ENCODE measurements around the gene HDHD2.

HDHD2 gene

DNA sequence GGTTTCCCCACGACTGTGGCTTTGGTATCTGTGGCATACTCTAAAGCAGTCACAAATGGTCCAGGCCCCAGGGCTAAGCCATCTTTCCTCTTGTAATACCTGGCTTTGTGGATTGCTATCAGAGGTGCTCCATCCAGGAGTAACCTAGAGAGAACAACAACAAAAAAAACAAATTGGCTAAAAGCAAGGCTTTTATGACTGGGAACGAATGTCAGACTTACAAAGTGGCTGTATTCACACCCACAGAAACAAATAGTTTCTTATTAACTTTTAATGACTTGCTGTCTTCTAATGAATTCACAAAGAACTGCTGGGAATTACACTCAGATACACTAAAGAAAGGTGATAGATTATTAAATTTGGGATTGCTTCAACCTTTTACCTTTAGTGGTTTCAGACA is 35.1 kb downstream of the HDHD2 start:
- H3K9ac ChIP-seq (ENCODE audit: insufficient read length, low read depth) = no peak overlapping the region
- H3K9me3 ChIP-seq (ENCODE audit: insufficient read depth, low read length) = no peaks in the 10 kb centered on the region
- no peaks in the 10 kb centered on the region for H3K27me3 ChIP-seq (ENCODE audit: insufficient read depth, insufficient read length)
- DNase-seq (ENCODE audit: low read depth, low spot score) = no peak
- peaks cover 29% of the 10 kb centered on the region for H3K36me3 ChIP-seq (ENCODE audit: insufficient read depth, insufficient read length, low read length)
- TF ChIP-seq YY1 (IDR thresholded peaks at IDR 0.05; ENCODE audit: insufficient read depth, insufficient read length) = no peak
- TF ChIP-seq SUZ12 (IDR thresholded peaks at IDR 0.05; ENCODE audit: extremely low read depth, insufficient read depth, insufficient read length) = no peak
- no peak for TF ChIP-seq ZNF274 (IDR thresholded peaks at IDR 0.05; ENCODE audit: low read depth, low read length)
- H3K4me1 ChIP-seq (ENCODE audit: insufficient read depth, insufficient read length) = no peaks in the 10 kb centered on the region
- no peak overlapping the region for H3K4me3 ChIP-seq (ENCODE audit: insufficient read length, low read depth)

DNA sequence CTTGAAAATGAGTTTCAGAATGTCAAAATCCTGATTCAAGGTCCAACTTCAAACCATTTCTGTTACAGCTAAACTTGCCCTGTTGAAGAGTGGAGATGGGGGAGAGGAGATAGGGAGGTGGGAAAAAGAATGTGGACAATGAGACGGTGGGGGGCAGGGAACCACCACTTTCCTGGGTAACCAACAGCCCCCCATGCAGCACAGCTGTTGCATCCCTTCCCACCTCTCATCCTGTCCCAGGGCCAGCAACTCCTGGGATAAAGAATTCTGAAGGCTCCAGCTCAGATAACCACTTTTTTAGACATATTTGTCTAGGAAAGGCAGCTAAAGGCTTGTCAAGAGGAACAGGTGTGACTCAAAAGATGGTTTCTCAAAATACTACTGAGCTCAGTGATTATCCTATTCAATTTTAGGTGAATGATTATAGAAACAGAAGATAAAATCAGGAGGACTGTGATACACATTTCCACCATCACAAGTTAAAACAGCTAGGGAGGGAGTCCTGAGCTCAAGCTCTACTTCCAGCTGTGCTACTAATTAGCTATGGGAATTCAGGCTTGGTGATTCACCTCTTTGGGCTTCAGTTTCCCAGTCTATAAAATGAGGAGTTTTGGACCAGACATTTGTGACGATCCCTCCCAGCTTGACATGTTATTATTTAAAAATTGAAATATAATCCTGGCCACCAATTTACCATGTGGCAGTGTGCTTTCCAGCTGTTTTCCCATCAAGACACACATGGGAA is 36.3 kb downstream of the HDHD2 start:
- TF ChIP-seq ZNF274 (IDR thresholded peaks at IDR 0.05; ENCODE audit: low read depth, low read length) = no peak
- Histone ChIP-seq H3K36me3 (ENCODE audit: insufficient read depth, insufficient read length, low read length) (peaks cover 35% of the 10 kb centered on the region), H3K4me3 (ENCODE audit: insufficient read length, low read depth) (no peak overlapping the region), H3K9me3 (ENCODE audit: insufficient read depth, low read length) (no peaks in the 10 kb centered on the region), H3K9ac (ENCODE audit: insufficient read length, low read depth) (no peak overlapping the region), H3K27me3 (ENCODE audit: insufficient read depth, insufficient read length) (no peaks in the 10 kb centered on the region), H3K4me1 (ENCODE audit: insufficient read depth, insufficient read length) (no peaks in the 10 kb centered on the region)
- DNase-seq (ENCODE audit: low read depth, low spot score) = peak; percentile 13

DNA sequence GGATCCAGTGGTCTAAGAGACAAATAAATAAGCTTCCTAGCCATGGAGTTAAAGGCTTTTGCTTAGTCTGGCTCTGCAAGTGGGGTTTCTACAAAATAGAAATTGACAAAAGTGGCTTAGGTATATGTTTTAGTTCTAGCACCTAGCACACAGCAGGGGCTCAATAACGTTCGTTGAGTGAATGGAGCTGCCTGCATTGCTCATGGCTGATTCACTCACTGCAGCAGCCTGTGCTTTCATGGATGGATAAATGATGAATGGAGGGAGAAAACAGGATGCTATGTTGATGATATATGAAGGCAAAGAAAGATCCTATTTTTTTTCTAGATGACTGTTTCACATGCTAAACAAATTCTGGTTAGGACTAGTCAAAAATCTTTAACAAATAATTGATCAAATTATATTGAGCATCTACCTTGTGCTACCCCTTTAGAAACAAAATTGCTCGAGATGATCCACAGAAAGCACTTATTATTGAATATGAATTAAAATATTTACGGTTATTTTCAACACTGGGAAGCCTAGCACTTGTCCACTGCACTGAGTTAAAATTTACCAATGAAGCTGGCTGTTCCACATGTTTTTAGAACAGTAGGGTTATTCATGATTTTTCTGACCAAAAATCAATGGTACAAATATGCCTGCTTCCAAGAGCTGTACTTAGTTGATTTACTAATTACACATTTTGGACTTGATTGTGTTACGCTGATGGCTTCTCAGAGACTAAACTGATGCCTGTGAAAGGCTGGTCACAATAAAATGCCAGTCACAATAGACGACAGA is 39.6 kb downstream of the HDHD2 start:
- no peak overlapping the region for H3K4me3 ChIP-seq (ENCODE audit: insufficient read length, low read depth)
- no peaks in the 10 kb centered on the region for H3K9me3 ChIP-seq (ENCODE audit: insufficient read depth, low read length)
- DNase-seq (ENCODE audit: low read depth, low spot score) = no peak
- H3K27me3 ChIP-seq (ENCODE audit: insufficient read depth, insufficient read length) = no peaks in the 10 kb centered on the region
- peaks cover 53% of the 10 kb centered on the region for H3K36me3 ChIP-seq (ENCODE audit: insufficient read depth, insufficient read length, low read length)
- no peaks in the 10 kb centered on the region for H3K4me1 ChIP-seq (ENCODE audit: insufficient read depth, insufficient read length)
- TF ChIP-seq YY1 (IDR thresholded peaks at IDR 0.05; ENCODE audit: insufficient read depth, insufficient read length) (no peak), SUZ12 (IDR thresholded peaks at IDR 0.05; ENCODE audit: extremely low read depth, insufficient read depth, insufficient read length) (no peak), ZNF274 (IDR thresholded peaks at IDR 0.05; ENCODE audit: low read depth, low read length) (no peak)
- H3K9ac ChIP-seq (ENCODE audit: insufficient read length, low read depth) = no peak overlapping the region

DNA sequence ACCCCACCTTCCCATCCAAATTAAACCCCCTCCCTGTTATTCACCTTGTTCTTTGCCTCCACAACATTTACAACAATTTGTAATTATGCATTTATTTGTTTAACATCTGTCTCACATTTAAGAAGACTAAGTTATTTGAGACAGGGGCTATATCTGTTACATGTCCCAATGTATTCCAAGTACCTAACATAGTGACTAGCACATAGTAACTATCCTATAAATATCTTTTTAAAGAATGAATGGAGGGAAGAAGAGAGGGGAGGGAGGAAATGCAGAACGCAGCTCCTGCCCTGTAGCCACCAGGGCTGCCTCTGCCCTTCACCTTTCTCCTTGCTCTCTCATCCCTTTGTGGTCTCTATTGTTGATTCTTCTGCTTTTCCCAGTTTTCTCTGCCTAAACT is 40.6 kb downstream of the HDHD2 start:
- no peaks in the 10 kb centered on the region for H3K9me3 ChIP-seq (ENCODE audit: insufficient read depth, low read length)
- no peaks in the 10 kb centered on the region for H3K4me1 ChIP-seq (ENCODE audit: insufficient read depth, insufficient read length)
- TF ChIP-seq ZNF274 (IDR thresholded peaks at IDR 0.05; ENCODE audit: low read depth, low read length) = no peak
- no peak for TF ChIP-seq SUZ12 (IDR thresholded peaks at IDR 0.05; ENCODE audit: extremely low read depth, insufficient read depth, insufficient read length)
- TF ChIP-seq YY1 (IDR thresholded peaks at IDR 0.05; ENCODE audit: insufficient read depth, insufficient read length) = no peak
- H3K36me3 ChIP-seq (ENCODE audit: insufficient read depth, insufficient read length, low read length) = peaks cover 56% of the 10 kb centered on the region
- no peak overlapping the region for H3K4me3 ChIP-seq (ENCODE audit: insufficient read length, low read depth)
- no peak overlapping the region for H3K9ac ChIP-seq (ENCODE audit: insufficient read length, low read depth)
- H3K27me3 ChIP-seq (ENCODE audit: insufficient read depth, insufficient read length) = no peaks in the 10 kb centered on the region
- no peak for DNase-seq (ENCODE audit: low read depth, low spot score)

DNA sequence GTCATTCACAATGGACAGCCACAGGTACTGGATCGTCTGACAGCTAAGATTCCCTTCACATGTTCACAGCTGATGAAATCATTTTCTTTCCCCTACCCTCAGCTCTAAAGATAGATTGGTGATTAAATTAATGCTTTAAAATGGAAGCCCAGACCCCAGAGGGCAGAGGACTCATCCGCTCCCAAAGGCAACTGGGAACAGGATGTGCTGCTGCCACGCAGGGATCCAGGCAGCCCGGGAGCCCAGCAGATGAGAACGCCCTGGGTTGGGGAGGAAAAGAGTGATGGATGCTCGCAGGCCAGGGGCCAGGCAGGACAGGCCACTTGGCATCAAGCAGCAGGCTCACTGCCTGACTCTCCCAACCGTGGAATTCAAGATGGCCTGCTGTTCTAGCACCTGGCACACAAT is 41.3 kb downstream of the HDHD2 start:
- no peak for TF ChIP-seq SUZ12 (IDR thresholded peaks at IDR 0.05; ENCODE audit: extremely low read depth, insufficient read depth, insufficient read length)
- TF ChIP-seq ZNF274 (IDR thresholded peaks at IDR 0.05; ENCODE audit: low read depth, low read length) = no peak
- TF ChIP-seq YY1 (IDR thresholded peaks at IDR 0.05; ENCODE audit: insufficient read depth, insufficient read length) = no peak
- no peaks in the 10 kb centered on the region for H3K27me3 ChIP-seq (ENCODE audit: insufficient read depth, insufficient read length)
- H3K4me3 ChIP-seq (ENCODE audit: insufficient read length, low read depth) = no peak overlapping the region
- no peak overlapping the region for H3K9ac ChIP-seq (ENCODE audit: insufficient read length, low read depth)
- H3K4me1 ChIP-seq (ENCODE audit: insufficient read depth, insufficient read length) = no peaks in the 10 kb centered on the region
- no peak for DNase-seq (ENCODE audit: low read depth, low spot score)
- H3K9me3 ChIP-seq (ENCODE audit: insufficient read depth, low read length) = no peaks in the 10 kb centered on the region
- H3K36me3 ChIP-seq (ENCODE audit: insufficient read depth, insufficient read length, low read length) = peaks cover 63% of the 10 kb centered on the region

DNA sequence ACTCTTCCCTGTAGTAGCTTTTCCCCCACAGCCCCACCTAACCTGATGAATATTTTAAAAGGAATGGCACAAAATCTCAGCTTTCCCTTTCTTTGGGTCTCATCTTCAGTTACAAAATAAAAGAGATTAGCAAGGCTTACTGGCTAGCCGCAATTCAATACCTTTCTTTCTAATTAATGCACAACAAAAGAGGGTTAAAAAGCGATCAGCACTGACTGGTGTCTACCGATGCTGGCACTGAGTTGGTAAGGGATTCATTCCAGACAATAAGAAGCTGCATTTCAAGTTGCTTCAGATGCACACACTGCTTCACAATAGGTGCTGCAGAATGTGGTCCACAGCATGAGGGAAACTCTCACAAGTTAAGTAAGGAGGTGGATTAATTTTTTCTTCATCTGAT is 41.9 kb downstream of the HDHD2 start:
- no peak for DNase-seq (ENCODE audit: low read depth, low spot score)
- Histone ChIP-seq H3K4me3 (ENCODE audit: insufficient read length, low read depth) (no peak overlapping the region), H3K27me3 (ENCODE audit: insufficient read depth, insufficient read length) (no peaks in the 10 kb centered on the region), H3K9ac (ENCODE audit: insufficient read length, low read depth) (no peak overlapping the region), H3K4me1 (ENCODE audit: insufficient read depth, insufficient read length) (no peaks in the 10 kb centered on the region), H3K36me3 (ENCODE audit: insufficient read depth, insufficient read length, low read length) (peaks cover 65% of the 10 kb centered on the region), H3K9me3 (ENCODE audit: insufficient read depth, low read length) (no peaks in the 10 kb centered on the region)
- TF ChIP-seq ZNF274 (IDR thresholded peaks at IDR 0.05; ENCODE audit: low read depth, low read length) = no peak
- TF ChIP-seq YY1 (IDR thresholded peaks at IDR 0.05; ENCODE audit: insufficient read depth, insufficient read length) = no peak
- TF ChIP-seq SUZ12 (IDR thresholded peaks at IDR 0.05; ENCODE audit: extremely low read depth, insufficient read depth, insufficient read length) = no peak

DNA sequence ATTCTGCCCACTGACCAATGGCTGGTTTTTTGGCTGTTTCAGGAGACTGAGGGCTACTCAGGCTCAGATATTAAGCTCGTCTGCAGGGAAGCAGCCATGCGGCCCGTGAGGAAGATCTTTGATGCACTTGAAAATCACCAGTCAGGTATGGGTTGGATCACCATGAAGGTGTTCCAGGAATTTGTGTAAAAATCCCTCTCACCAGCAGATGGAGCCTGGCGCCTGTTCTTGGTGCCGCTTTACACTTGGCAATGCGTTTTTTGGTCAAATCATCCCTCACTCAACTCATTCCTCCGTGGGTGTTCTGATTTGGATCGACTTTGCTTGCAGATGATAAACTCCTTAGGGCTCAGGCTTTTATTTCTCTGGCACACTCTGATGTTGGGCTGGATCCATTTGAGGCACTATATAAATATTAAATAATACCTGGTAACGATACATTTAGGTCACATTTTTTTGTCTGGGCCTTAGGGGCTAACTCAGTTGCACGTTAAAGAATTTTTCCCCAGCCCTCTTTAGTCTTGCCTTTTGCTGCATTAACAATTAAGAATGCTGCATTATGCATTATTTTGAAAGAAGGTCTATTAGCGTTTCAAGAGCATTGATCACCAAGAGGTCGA is 50.0 kb downstream of the HDHD2 start:
- no peak overlapping the region for H3K4me3 ChIP-seq (ENCODE audit: insufficient read length, low read depth)
- no peaks in the 10 kb centered on the region for H3K4me1 ChIP-seq (ENCODE audit: insufficient read depth, insufficient read length)
- no peak for TF ChIP-seq SUZ12 (IDR thresholded peaks at IDR 0.05; ENCODE audit: extremely low read depth, insufficient read depth, insufficient read length)
- TF ChIP-seq ZNF274 (IDR thresholded peaks at IDR 0.05; ENCODE audit: low read depth, low read length) = no peak
- TF ChIP-seq YY1 (IDR thresholded peaks at IDR 0.05; ENCODE audit: insufficient read depth, insufficient read length) = no peak
- H3K9ac ChIP-seq (ENCODE audit: insufficient read length, low read depth) = no peak overlapping the region
- DNase-seq (ENCODE audit: low read depth, low spot score) = peak; percentile 50
- H3K27me3 ChIP-seq (ENCODE audit: insufficient read depth, insufficient read length) = no peaks in the 10 kb centered on the region
- H3K36me3 ChIP-seq (ENCODE audit: insufficient read depth, insufficient read length, low read length) = peaks cover 9% of the 10 kb centered on the region
- H3K9me3 ChIP-seq (ENCODE audit: insufficient read depth, low read length) = no peaks in the 10 kb centered on the region

All from NT2/D1 (cell line).